ACC112 (cell line): ENCODE results near the gene KYNU.
"Not testable (repeated sequence)": the region's sequence is repeated elsewhere in the genome, so short reads cannot be mapped to it uniquely, and the experiment has no call there.

Source experiments
- H2AFZ ChIP-seq: fragments of 200-600 bp; sonication (generic); one replicate; pipeline ENCODE4 v1.6.0; 2017; ENCODE audit warnings: antibody characterized with exemption, low read length; ENCODE audit not compliant: unreplicated experiment
- H3K27ac ChIP-seq: fragments of 200-600 bp; sonication (generic); 2 replicates; pipeline ENCODE4 v1.5.1; 2014; ENCODE audit warnings: low read depth, mild to moderate bottlenecking, antibody characterized with exemption, low read length, moderate library complexity
- H3K27me3 ChIP-seq: fragments of 200-600 bp; sonication (generic); 2 replicates; pipeline ENCODE4 v1.6.1; 2014; ENCODE audit warnings: mild to moderate bottlenecking, antibody characterized with exemption, low read length, moderate library complexity, mixed read lengths; ENCODE audit not compliant: insufficient read depth
- H3K36me3 ChIP-seq: fragments of 200-600 bp; sonication (generic); 2 replicates; pipeline ENCODE4 v1.6.1; 2016; ENCODE audit warnings: mild to moderate bottlenecking, antibody characterized with exemption, low read length, moderate library complexity, mixed read lengths; ENCODE audit not compliant: insufficient read depth
- H3K4me1 ChIP-seq: fragments of 200-600 bp; sonication (generic); one replicate; pipeline ENCODE4 v1.6.1; 2016; ENCODE audit warnings: low read length, mixed read lengths; ENCODE audit not compliant: insufficient read depth, unreplicated experiment, control insufficient read depth
- H3K4me3 ChIP-seq: fragments of 200-600 bp; sonication (generic); 2 replicates; pipeline ENCODE4 v1.5.1; 2014; ENCODE audit warnings: mild to moderate bottlenecking, low read depth, low read length
- H3K79me2 ChIP-seq: fragments of 200-600 bp; sonication (generic); one replicate; pipeline ENCODE4 v1.6.0; 2016; ENCODE audit warnings: low read length; ENCODE audit not compliant: control insufficient read depth, unreplicated experiment, insufficient read depth

KYNU gene

DNA sequence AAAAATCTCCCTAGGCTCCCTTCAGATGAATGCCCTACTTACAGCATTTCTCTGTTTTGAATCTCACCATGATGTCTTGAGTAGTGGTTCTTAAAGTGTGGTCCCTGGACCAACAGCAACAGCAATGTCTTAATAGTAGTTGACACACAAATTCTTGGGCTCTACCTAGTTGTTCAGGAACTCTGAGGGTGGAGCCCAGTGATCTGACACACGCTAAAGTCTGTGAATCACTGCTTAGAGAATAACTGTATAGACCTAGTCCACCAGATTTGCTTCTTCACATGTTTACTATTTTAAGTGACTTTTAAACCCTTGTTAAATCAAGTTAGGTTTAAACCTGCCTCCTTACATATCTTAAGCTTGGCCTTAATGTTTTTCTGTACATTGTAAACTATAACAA lies 204.2 kb downstream of the KYNU start:
- Histone ChIP-seq H3K79me2 (no peaks in the 10 kb centered on the region), H3K4me1 (peaks cover 11% of the 10 kb centered on the region), H3K4me3 (no peak overlapping the region), H2AFZ (no peak overlapping the region), H3K27ac (no peak overlapping the region), H3K36me3 (no peaks in the 10 kb centered on the region), H3K27me3 (no peaks in the 10 kb centered on the region)

DNA sequence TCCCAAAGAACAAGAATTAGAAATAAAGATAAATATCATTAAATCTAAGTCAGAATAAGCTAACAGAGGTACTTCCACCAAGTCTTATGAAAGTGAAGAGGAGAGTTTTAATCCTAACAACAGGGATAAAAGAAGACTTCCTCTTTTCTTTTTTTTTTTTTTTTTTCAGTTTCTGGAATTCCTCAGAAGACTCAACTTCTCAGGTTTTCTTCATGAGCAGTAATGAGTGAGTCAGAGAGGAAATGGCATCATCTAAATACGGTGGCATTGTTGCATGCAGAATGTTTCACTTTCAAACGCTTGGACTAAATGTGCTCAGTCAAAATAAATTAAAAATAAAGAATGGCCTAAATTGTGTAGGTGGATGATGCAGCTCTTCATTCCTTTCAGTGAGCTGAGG lies 206.2 kb downstream of the KYNU start:
- peaks cover 11% of the 10 kb centered on the region for H3K4me1 ChIP-seq
- H3K36me3 ChIP-seq, result no peaks in the 10 kb centered on the region
- H3K79me2 ChIP-seq, result no peaks in the 10 kb centered on the region
- peak overlapping the region; percentile 57 for H3K4me3 ChIP-seq
- H2AFZ ChIP-seq, result peak overlapping the region; percentile 67
- no peaks in the 10 kb centered on the region for H3K27me3 ChIP-seq
- peak overlapping the region; percentile 63 for H3K27ac ChIP-seq

DNA sequence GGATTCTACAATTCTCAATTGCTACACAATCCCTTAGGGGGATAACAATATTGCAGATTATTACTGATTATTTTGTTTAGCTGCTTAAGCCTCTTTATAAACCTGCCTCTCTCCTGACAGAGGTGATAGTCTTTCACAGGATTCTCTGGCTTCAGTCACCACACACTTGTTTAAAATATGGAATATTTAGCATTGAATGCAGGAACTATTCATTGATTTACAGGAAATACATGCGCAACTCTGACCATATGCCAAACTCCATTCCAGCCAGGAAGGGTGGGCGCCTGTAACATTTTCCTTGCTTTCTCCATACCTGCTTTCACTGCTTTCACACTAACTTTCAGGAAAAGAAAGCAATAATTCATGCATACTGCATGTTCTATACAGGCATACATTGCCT lies 207.0 kb downstream of the KYNU start:
- peaks cover 11% of the 10 kb centered on the region for H3K4me1 ChIP-seq
- H3K79me2 ChIP-seq, result no peaks in the 10 kb centered on the region
- H3K27ac ChIP-seq, result peak overlapping the region; percentile 63
- no peaks in the 10 kb centered on the region for H3K36me3 ChIP-seq
- H3K4me3 ChIP-seq, result no peak overlapping the region
- H3K27me3 ChIP-seq, result no peaks in the 10 kb centered on the region
- peak overlapping the region; percentile 67 for H2AFZ ChIP-seq

DNA sequence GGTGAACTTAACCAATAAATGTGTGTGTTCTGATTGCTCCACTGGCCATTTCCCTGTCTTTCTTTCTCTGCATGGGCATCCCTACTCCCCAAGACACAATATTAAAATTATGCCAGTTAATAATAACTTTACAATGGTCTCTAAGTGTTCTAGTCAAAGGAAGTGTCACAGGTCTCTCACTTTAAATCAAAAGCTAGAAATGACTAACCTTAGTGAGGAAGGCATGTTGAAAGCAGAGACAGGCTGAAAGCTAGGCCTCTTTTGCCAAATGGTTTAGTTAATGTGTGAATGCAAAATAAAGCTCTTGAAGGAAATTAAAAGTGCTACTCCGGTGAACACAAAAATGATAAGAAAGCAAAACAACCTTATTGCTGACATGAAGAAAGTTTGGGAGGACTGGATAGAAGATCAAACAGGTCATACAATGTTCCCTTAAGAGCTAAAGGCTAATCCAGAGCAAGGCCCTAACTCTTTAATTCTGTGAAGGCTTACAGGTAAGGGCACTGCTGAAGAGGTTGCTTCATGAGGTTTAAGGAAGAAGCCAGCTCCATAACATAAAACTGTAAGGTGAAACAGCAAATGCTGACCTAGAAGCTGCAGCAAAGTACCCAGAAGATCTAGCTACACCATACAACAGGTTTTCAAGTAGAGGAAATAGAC lies 207.8 kb downstream of the KYNU start:
- Histone ChIP-seq H2AFZ (no peak overlapping the region), H3K4me1 (peaks cover 11% of the 10 kb centered on the region), H3K27ac (no peak overlapping the region), H3K27me3 (no peaks in the 10 kb centered on the region), H3K36me3 (no peaks in the 10 kb centered on the region), H3K79me2 (no peaks in the 10 kb centered on the region), H3K4me3 (no peak overlapping the region)

DNA sequence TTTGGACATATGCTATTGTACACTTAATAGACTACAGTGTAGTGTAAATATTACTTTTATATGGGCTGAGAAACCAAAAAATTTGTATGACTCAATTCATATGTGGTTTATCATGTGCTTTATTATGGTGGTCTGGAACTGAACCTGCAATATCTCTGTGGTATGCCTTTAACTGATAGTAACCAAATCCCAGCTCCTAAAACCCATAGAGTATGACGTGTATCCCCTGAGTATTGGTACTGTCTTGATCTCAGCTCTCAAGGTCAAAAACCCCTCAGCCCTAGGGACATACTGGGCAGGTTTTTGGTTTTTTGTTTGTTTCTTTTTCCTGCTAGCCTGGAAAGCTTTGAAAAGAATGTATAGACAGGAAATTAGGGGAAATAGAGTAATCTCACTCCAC lies 209.6 kb downstream of the KYNU start:
- no peak overlapping the region for H2AFZ ChIP-seq
- peaks cover 11% of the 10 kb centered on the region for H3K4me1 ChIP-seq
- H3K4me3 ChIP-seq, result no peak overlapping the region
- H3K27me3 ChIP-seq, result no peaks in the 10 kb centered on the region
- no peak overlapping the region for H3K27ac ChIP-seq
- no peaks in the 10 kb centered on the region for H3K36me3 ChIP-seq
- no peaks in the 10 kb centered on the region for H3K79me2 ChIP-seq

DNA sequence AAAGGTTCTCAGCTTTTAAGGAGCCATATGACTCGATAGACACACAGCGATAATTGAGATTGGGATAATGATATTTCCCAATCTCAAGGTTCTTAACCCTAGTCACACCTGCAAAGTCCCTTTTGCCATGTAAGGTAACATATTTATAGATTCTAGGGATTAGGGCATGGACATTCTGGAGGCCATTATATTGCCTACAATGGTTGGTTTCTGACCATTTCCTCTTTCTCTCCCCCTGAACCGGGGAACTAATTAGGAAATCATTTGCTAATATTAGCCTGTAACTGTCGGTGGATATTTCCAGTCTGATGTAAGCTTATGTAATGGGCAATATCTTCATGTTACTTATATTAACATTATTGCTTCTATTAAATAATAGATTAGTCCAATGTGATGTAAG lies 210.9 kb downstream of the KYNU start:
- Histone ChIP-seq H3K79me2 (no peaks in the 10 kb centered on the region), H2AFZ (no peak overlapping the region), H3K27ac (no peak overlapping the region), H3K4me3 (no peak overlapping the region), H3K4me1 (peaks cover 8% of the 10 kb centered on the region), H3K27me3 (no peaks in the 10 kb centered on the region), H3K36me3 (no peaks in the 10 kb centered on the region)

DNA sequence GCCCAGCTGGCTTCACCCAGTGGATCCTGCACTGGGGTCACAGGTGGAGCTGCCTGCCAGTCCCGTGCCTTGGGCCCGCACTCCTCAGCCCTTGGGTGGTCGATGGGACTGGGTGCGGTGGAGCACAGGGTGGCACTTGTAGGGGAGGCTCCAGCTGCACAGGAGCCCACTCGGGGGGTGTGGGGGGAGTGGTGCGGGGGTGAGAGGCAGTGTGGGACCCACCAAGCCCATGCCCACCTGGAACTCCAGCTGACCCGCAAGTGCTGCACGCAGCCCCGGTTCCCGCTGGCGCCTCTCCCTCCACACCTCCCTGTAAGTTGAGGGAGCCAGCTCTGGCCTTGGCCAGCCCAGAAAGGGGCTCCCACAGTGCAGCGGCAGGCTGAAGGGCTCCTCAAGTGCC lies 212.1 kb downstream of the KYNU start:
- H3K27ac ChIP-seq, H2AFZ ChIP-seq, H3K36me3 ChIP-seq, H3K27me3 ChIP-seq, H3K79me2 ChIP-seq, H3K4me3 ChIP-seq, H3K4me1 ChIP-seq: not testable (repeated sequence)
